Measurements from ENCODE around the gene RPE.

- TF ChIP-seq POLR2AphosphoS5 (IDR thresholded peaks at IDR 0.05) = no peak
- TF ChIP-seq, protein P1, sequence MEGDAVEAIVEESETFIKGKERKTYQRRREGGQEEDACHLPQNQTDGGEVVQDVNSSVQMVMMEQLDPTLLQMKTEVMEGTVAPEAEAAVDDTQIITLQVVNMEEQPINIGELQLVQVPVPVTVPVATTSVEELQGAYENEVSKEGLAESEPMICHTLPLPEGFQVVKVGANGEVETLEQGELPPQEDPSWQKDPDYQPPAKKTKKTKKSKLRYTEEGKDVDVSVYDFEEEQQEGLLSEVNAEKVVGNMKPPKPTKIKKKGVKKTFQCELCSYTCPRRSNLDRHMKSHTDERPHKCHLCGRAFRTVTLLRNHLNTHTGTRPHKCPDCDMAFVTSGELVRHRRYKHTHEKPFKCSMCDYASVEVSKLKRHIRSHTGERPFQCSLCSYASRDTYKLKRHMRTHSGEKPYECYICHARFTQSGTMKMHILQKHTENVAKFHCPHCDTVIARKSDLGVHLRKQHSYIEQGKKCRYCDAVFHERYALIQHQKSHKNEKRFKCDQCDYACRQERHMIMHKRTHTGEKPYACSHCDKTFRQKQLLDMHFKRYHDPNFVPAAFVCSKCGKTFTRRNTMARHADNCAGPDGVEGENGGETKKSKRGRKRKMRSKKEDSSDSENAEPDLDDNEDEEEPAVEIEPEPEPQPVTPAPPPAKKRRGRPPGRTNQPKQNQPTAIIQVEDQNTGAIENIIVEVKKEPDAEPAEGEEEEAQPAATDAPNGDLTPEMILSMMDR (IDR thresholded peaks at IDR 0.05 in 8 of 11, conservative IDR thresholded peaks at IDR 0.05 in 3 of 11) = no peak
- no peak for TF ChIP-seq POLR2A (IDR thresholded peaks at IDR 0.05)
These were observed 32.2 kb upstream of the RPE start for GRCh38 chr2:209970271-209970670.
